Activated B cell treated with CpG ODN at 0.5 μM for 24 hours (primary cell): ENCODE measurements around the gene RAVER2. TPM values are rescaled to one million over a fixed set of nuclear protein-coding genes. Genes with fewer than 3 reads are reported as not detected.

Experiments used
- ATAC-seq: fragments of 200-7000 bp; cut with Tn5 transposase; one replicate; pipeline ENCODE4 v1.10.0; 2021; ENCODE audit warnings: low read depth, mild to moderate bottlenecking, moderate library complexity
- CTCF ChIA-PET: fragments of 350-600 bp; sonication (Branson Sonifier 250); formaldehyde crosslinking; loops from one replicate; lab custom pipeline; 2021; ENCODE audit warnings: antibody characterized with exemption; lab: Charles Lee
- POLR2A ChIA-PET: fragments of 350-600 bp; sonication (Branson Sonifier 250); formaldehyde crosslinking; loops from one replicate; lab custom pipeline; 2021; ENCODE audit warnings: antibody characterized with exemption; lab: Charles Lee
- DNase-seq: peaks from one replicate; pipeline ENCODE4 v3.0.0; 2022
- H3K27ac Mint-ChIP-seq: one replicate; pipeline ENCODE4 v1.8.0; 2020; ENCODE audit warnings: mixed read lengths
- H3K27me3 Mint-ChIP-seq: one replicate; pipeline ENCODE4 v1.8.0; 2021; ENCODE audit warnings: mixed read lengths
- H3K36me3 Mint-ChIP-seq: one replicate; pipeline ENCODE4 v1.8.0; 2021; ENCODE audit warnings: low read depth, mixed read lengths
- H3K4me1 Mint-ChIP-seq: one replicate; pipeline ENCODE4 v1.8.0; 2021; ENCODE audit warnings: mixed read lengths
- H3K4me3 Mint-ChIP-seq: one replicate; pipeline ENCODE4 v1.8.0; 2020; ENCODE audit warnings: mild to moderate bottlenecking, mixed read lengths
- H3K9me3 Mint-ChIP-seq: one replicate; pipeline ENCODE4 v1.8.0; 2020; ENCODE audit warnings: mixed read lengths
- intact Hi-C: fragments of 100-400 bp; cut with micrococcal nuclease; formaldehyde crosslinking; loops from one replicate; pipeline ENCODE4 v1.15.1; 2024
- total RNA-seq: library from RNA; stranded (reverse); gene quantifications from 2 replicates; pipeline ENCODE4 v1.2.3, GENCODE V29; 2022
- TF ChIP-seq, protein P1 (sequence below): fragments of 200-600 bp; IDR thresholded peaks from one replicate; pipeline ENCODE4 v1.8.0; 2022; ENCODE audit warnings: antibody characterized with exemption, mild to moderate bottlenecking

RAVER2 gene
- total RNA-seq, 1 donor from 2014 or later, result 1.2 TPM

DNA sequence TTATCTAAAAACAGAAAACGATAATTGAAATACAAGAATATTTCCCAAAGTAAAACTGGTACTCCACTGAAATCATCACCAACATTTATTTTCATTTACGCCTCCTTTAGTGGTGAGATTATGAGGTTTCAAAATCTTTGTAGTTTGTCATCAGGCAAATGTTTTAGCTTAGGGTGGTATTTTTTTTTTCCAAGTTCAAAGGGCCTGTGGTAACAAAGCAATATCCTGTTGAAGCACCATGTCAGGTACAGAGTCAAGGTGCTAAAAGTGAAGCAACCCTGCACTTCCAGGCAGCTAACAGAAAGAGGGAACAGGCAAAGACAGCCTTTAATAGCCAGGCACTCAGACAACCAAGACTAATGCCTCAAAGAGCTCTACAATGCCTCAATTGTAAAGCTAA lies 132.3 kb downstream of the RAVER2 start:
- Mint-ChIP-seq H3K4me3 (no peak overlapping the region), H3K27me3 (no peaks in the 10 kb centered on the region), H3K36me3 (peaks cover 84% of the 10 kb centered on the region), H3K4me1 (peaks cover 7% of the 10 kb centered on the region), H3K9me3 (no peaks in the 10 kb centered on the region), H3K27ac (no peak overlapping the region)
- intact Hi-C loops, result no loop called here
- ChIA-PET CTCF (interaction anchor here (1.1 kb wide), 1 partner anchor 16 kb away, joined by 3 read pairs; no protein-coding TSS in a partner anchor), POLR2A (no interaction called here)
- TF ChIP-seq, protein P1, sequence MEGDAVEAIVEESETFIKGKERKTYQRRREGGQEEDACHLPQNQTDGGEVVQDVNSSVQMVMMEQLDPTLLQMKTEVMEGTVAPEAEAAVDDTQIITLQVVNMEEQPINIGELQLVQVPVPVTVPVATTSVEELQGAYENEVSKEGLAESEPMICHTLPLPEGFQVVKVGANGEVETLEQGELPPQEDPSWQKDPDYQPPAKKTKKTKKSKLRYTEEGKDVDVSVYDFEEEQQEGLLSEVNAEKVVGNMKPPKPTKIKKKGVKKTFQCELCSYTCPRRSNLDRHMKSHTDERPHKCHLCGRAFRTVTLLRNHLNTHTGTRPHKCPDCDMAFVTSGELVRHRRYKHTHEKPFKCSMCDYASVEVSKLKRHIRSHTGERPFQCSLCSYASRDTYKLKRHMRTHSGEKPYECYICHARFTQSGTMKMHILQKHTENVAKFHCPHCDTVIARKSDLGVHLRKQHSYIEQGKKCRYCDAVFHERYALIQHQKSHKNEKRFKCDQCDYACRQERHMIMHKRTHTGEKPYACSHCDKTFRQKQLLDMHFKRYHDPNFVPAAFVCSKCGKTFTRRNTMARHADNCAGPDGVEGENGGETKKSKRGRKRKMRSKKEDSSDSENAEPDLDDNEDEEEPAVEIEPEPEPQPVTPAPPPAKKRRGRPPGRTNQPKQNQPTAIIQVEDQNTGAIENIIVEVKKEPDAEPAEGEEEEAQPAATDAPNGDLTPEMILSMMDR, result no peak
- ATAC-seq (no peak), DNase-seq (no peak)

DNA sequence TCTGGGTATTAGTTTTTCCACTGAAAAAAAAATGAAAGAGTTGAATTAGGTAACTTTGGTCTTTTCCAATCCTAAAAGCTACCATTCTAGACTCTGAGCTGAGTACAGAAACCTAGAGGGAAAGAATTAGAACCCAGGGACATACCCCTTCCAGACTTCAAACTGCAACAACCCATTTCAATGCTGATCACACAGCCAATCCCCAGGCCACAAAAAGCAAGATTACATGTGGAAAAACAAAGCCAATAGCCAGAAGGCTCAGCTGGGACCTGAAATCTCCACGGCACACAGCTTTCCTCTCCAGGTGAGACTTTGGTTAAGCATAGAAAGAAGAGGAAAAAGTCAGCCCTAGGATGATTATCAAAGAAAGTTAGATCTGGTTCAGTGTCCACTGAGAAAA lies 132.7 kb downstream of the RAVER2 start:
- Mint-ChIP-seq H3K27ac (no peak overlapping the region), H3K27me3 (no peaks in the 10 kb centered on the region), H3K36me3 (peaks cover 85% of the 10 kb centered on the region), H3K4me3 (no peak overlapping the region), H3K9me3 (no peaks in the 10 kb centered on the region), H3K4me1 (peaks cover 10% of the 10 kb centered on the region)
- intact Hi-C loops, result no loop called here
- ChIA-PET POLR2A (no interaction called here), CTCF (interaction anchor here (1.1 kb wide), 1 partner anchor 17 kb away, joined by 3 read pairs; no protein-coding TSS in a partner anchor)
- DNase-seq (no peak), ATAC-seq (no peak)
- TF ChIP-seq, protein P1, result no peak

DNA sequence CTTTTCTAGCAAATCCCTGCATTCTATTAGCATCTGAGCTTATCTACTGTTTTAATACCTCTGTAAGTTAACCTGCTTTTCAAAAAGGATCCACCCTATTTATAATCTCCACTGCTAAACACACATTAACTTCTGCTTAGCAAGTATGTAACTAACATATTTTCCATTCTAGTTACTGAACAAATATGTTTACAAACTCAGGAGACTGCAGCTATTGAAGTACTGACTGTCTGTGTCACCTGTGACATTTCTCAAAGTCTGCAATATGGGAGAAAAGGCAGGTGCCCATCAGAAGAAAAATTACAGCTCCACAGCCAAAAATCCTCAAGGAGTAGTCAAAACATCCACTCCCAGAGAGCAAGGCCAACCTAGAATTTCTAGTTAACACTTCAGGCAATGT lies 133.2 kb downstream of the RAVER2 start:
- H3K27ac Mint-ChIP-seq, result no peak overlapping the region
- H3K27me3 Mint-ChIP-seq, result no peaks in the 10 kb centered on the region
- POLR2A ChIA-PET, result interaction anchor here (0.6 kb wide), 1 partner anchor 848 kb away, joined by 5 read pairs; no protein-coding TSS in a partner anchor
- DNase-seq, result no peak
- H3K36me3 Mint-ChIP-seq, result peaks cover 85% of the 10 kb centered on the region
- ATAC-seq, result no peak
- no peaks in the 10 kb centered on the region for H3K9me3 Mint-ChIP-seq
- H3K4me3 Mint-ChIP-seq, result no peak overlapping the region
- intact Hi-C loops, result no loop called here
- CTCF ChIA-PET, result interaction anchor here (1.1 kb wide), 1 partner anchor 17 kb away, joined by 3 read pairs; no protein-coding TSS in a partner anchor
- TF ChIP-seq, protein P1, result no peak
- peaks cover 15% of the 10 kb centered on the region for H3K4me1 Mint-ChIP-seq

- peaks cover 22% of the 10 kb centered on the region for H3K4me1 Mint-ChIP-seq
- no peaks in the 10 kb centered on the region for H3K27me3 Mint-ChIP-seq
- POLR2A ChIA-PET, result no interaction called here
- CTCF ChIA-PET, result no interaction called here
- intact Hi-C loops, result no loop called here
- TF ChIP-seq, protein P1, result no peak
- DNase-seq, result no peak
- no peaks in the 10 kb centered on the region for H3K9me3 Mint-ChIP-seq
- no peak overlapping the region for H3K27ac Mint-ChIP-seq
- no peak overlapping the region for H3K4me3 Mint-ChIP-seq
- ATAC-seq, result no peak
- peaks cover 85% of the 10 kb centered on the region for H3K36me3 Mint-ChIP-seq
Observed at GRCh38 chr1:64878931-64879611, 134.2 kb downstream of the RAVER2 start.

DNA sequence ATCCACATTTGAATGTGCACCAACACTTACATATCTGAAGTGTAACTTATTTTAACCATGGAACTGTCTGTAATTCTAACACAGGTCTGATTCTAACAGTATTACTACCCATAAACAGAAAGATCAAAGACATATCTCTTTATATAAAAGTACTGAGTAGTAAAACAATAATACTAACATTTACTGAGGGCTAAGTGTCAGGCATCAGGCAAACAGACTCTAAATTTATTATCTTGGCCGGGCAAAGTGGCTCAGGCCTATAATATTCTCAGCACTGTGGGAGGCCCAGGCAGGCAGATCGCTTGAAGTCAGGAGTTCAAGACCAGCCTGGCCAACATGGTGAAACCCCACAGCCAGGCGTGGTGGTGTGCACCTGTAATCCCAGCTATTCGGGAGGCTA lies 135.6 kb downstream of the RAVER2 start:
- H3K4me1 Mint-ChIP-seq, result peaks cover 29% of the 10 kb centered on the region
- TF ChIP-seq, protein P1, result no peak
- intact Hi-C loops, result loop anchor here (5.0 kb wide), 1 partner anchor 162 kb away; no protein-coding TSS in a partner anchor
- no peak for ATAC-seq
- H3K4me3 Mint-ChIP-seq, result no peak overlapping the region
- H3K27me3 Mint-ChIP-seq, result no peaks in the 10 kb centered on the region
- DNase-seq, result no peak
- H3K36me3 Mint-ChIP-seq, result peaks cover 86% of the 10 kb centered on the region
- H3K27ac Mint-ChIP-seq, result no peak overlapping the region
- no peaks in the 10 kb centered on the region for H3K9me3 Mint-ChIP-seq
- ChIA-PET POLR2A (no interaction called here), CTCF (no interaction called here)
